ENCODE data around the gene HECTD1.
"Not testable (repeated sequence)": the region's sequence is repeated elsewhere in the genome, so short reads cannot be mapped to it uniquely, and the experiment has no call there.

DNA sequence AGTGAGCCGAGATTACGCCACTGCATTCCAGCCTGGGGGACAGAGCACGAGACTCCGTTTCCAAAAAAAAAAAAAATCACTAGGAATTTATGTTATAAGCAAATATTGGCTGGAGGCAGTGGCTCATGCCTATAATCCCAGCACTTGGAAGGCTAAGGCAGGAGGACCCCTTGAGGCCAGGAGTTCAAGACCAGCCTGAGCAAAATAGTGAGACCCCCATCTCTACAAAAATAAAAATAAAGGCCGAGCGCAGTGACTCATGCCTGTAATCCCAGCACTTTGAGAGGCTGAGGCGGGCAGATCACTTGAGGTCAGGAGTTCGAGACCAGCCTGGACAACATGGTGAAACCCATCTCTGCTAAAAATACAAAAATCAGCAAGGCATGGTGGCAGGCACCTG, 144.7 kb downstream of the HECTD1 start:
- TF ChIP-seq, protein P1, sequence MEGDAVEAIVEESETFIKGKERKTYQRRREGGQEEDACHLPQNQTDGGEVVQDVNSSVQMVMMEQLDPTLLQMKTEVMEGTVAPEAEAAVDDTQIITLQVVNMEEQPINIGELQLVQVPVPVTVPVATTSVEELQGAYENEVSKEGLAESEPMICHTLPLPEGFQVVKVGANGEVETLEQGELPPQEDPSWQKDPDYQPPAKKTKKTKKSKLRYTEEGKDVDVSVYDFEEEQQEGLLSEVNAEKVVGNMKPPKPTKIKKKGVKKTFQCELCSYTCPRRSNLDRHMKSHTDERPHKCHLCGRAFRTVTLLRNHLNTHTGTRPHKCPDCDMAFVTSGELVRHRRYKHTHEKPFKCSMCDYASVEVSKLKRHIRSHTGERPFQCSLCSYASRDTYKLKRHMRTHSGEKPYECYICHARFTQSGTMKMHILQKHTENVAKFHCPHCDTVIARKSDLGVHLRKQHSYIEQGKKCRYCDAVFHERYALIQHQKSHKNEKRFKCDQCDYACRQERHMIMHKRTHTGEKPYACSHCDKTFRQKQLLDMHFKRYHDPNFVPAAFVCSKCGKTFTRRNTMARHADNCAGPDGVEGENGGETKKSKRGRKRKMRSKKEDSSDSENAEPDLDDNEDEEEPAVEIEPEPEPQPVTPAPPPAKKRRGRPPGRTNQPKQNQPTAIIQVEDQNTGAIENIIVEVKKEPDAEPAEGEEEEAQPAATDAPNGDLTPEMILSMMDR (IDR thresholded peaks at IDR 0.05): not testable (repeated sequence)
- TF ChIP-seq POLR2A (IDR thresholded peaks at IDR 0.05; ENCODE audit: low read length); EHMT2 (IDR thresholded peaks at IDR 0.05; ENCODE audit: low read depth); FOSB (CRISPR knock-in tag; IDR thresholded peaks at IDR 0.05): not testable (repeated sequence)
